Osteoblast (primary cell): ENCODE measurements around the gene FUCA2. TPM values are rescaled to one million over a fixed set of nuclear protein-coding genes. Genes with fewer than 3 reads are reported as not detected.

ENCODE experiments used
- DNase-seq: peaks from one replicate; pipeline ENCODE4 v3.0.0; 2011; ENCODE audit warnings: low spot score, mixed read lengths; ENCODE audit not compliant: insufficient read length; ENCODE audit errors: missing footprints
- H2AFZ ChIP-seq: 2 replicates; pipeline ENCODE4 v1.6.0; 2011; ENCODE audit warnings: mild to moderate bottlenecking, low read length
- H3K27ac ChIP-seq: 2 replicates; pipeline ENCODE4 v1.5.1; 2011; ENCODE audit warnings: mild to moderate bottlenecking, low read depth, low read length, moderate library complexity
- H3K27me3 ChIP-seq: 2 replicates; pipeline ENCODE4 v1.6.0; 2012; ENCODE audit warnings: mild to moderate bottlenecking, control low read depth, inconsistent platforms, low read length, moderate library complexity; ENCODE audit not compliant: insufficient read depth
- H3K36me3 ChIP-seq: 2 replicates; pipeline ENCODE4 v1.5.1; 2011; ENCODE audit warnings: mild to moderate bottlenecking, low read length, control low read depth, moderate library complexity; ENCODE audit not compliant: insufficient read depth
- H3K4me1 ChIP-seq: 2 replicates; pipeline ENCODE4 v1.5.1; 2011; ENCODE audit warnings: mild to moderate bottlenecking, low read length, control low read depth, moderate library complexity; ENCODE audit not compliant: insufficient read depth
- H3K4me2 ChIP-seq: 2 replicates; pipeline ENCODE4 v1.6.0; 2011; ENCODE audit warnings: mild to moderate bottlenecking, low read length; ENCODE audit not compliant: insufficient read depth
- H3K4me3 ChIP-seq: fragments of 200-600 bp; sonication (generic); 3 replicates; pipeline ENCODE4 v1.5.1; 2012; ENCODE audit warnings: mild to moderate bottlenecking, low read length, inconsistent platforms; ENCODE audit not compliant: insufficient read depth
- H3K79me2 ChIP-seq: 2 replicates; pipeline ENCODE4 v1.6.0; 2012; ENCODE audit warnings: mild to moderate bottlenecking, low read length, control low read depth, inconsistent platforms; ENCODE audit not compliant: insufficient read depth
- H3K9me3 ChIP-seq: 2 replicates; pipeline ENCODE4 v1.5.1; 2011; ENCODE audit warnings: low read depth, low read length, control low read depth
- H4K20me1 ChIP-seq: 2 replicates; pipeline ENCODE4 v1.6.0; 2012; ENCODE audit warnings: mild to moderate bottlenecking, low read length, control low read depth; ENCODE audit not compliant: insufficient read depth
- total RNA-seq: library from RNA; depleted of rRNA; stranded (reverse); fragments of >200 nt; gene quantifications from 2 replicates; pipeline ENCODE4 v1.2.3, GENCODE V29; 2012
- TF ChIP-seq, protein P1 (sequence below): IDR thresholded peaks from 2 replicates; pipeline ENCODE4 v1.5.1; 2011; ENCODE audit warnings: mild to moderate bottlenecking, low read depth, low read length, moderate library complexity; ENCODE audit errors: extremely low read depth

FUCA2 gene
- total RNA-seq, 1 donor: 64.8 TPM

DNA sequence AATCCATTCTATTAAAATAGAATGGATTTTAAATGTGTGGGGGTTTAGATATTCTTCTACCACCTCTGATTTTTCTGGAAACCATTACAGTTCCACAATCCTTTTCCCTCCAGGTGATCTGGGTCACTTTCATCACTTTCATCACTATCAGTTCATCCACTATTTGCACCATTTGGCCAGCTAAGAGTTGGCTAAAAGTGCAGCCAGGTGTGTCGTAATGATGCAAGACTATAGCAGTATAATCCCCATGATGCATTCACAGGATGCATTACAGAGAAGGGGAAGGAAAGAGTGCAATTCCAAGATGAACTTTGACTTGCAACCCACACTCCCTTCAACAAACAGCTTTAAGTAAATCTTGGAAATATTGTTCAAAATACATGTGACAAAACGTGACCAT lies 4.9 kb downstream of the FUCA2 start:
- Histone ChIP-seq H3K36me3 (peaks cover 15% of the 10 kb centered on the region), H3K4me1 (peaks cover 13% of the 10 kb centered on the region), H3K4me3 (no peak overlapping the region), H3K79me2 (peaks cover 55% of the 10 kb centered on the region), H4K20me1 (no peaks in the 10 kb centered on the region), H2AFZ (no peak overlapping the region), H3K9me3 (no peaks in the 10 kb centered on the region), H3K27ac (no peak overlapping the region), H3K4me2 (no peak overlapping the region), H3K27me3 (no peaks in the 10 kb centered on the region)
- TF ChIP-seq, protein P1, sequence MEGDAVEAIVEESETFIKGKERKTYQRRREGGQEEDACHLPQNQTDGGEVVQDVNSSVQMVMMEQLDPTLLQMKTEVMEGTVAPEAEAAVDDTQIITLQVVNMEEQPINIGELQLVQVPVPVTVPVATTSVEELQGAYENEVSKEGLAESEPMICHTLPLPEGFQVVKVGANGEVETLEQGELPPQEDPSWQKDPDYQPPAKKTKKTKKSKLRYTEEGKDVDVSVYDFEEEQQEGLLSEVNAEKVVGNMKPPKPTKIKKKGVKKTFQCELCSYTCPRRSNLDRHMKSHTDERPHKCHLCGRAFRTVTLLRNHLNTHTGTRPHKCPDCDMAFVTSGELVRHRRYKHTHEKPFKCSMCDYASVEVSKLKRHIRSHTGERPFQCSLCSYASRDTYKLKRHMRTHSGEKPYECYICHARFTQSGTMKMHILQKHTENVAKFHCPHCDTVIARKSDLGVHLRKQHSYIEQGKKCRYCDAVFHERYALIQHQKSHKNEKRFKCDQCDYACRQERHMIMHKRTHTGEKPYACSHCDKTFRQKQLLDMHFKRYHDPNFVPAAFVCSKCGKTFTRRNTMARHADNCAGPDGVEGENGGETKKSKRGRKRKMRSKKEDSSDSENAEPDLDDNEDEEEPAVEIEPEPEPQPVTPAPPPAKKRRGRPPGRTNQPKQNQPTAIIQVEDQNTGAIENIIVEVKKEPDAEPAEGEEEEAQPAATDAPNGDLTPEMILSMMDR: no peak
- no peak for DNase-seq

DNA sequence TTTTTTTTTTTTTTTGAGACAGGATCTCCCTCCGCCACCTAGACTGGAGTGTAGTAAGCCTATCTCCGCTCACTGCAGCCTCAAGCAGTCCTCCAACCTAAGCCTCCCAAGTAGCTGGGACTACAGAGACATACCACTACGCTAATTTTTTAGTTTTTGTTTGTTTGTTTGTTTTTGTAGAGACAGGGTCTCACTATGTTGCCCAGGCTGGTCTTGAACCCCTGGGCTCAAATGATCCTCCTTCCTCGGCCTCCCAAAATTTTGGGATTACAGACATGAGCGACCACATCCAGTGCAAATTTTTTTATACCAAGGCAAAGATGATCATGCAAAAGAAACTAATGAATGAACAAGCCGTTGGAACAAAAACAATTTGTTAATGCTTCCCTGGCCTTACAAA lies 5.3 kb downstream of the FUCA2 start:
- peaks cover 13% of the 10 kb centered on the region for H3K4me1 ChIP-seq
- no peak overlapping the region for H3K4me2 ChIP-seq
- H3K27me3 ChIP-seq: no peaks in the 10 kb centered on the region
- DNase-seq: no peak
- TF ChIP-seq, protein P1: no peak
- H2AFZ ChIP-seq: no peak overlapping the region
- no peaks in the 10 kb centered on the region for H4K20me1 ChIP-seq
- H3K4me3 ChIP-seq: no peak overlapping the region
- no peaks in the 10 kb centered on the region for H3K9me3 ChIP-seq
- peaks cover 15% of the 10 kb centered on the region for H3K36me3 ChIP-seq
- H3K79me2 ChIP-seq: peaks cover 52% of the 10 kb centered on the region
- no peak overlapping the region for H3K27ac ChIP-seq

DNA sequence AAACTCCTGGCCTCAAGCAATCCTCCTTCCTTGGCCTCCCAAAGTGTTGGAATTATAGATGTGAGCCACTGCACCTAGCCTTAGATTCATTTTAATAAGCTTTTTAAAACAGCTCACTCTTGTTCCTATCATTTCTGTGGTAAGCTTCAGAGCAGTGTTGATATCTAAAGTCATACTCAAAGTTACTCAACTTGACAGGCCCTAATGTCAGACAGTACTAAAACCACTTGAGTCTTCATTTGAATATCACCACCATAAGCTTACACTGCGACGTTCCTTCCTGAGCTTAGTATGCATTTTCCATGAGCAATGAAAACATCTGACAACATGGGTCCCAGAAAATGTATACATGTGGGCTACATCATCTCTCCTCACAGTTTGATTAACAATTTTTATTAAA lies 6.0 kb downstream of the FUCA2 start:
- no peak overlapping the region for H3K27ac ChIP-seq
- peaks cover 46% of the 10 kb centered on the region for H3K79me2 ChIP-seq
- no peak overlapping the region for H2AFZ ChIP-seq
- peaks cover 17% of the 10 kb centered on the region for H3K36me3 ChIP-seq
- no peaks in the 10 kb centered on the region for H4K20me1 ChIP-seq
- no peaks in the 10 kb centered on the region for H3K9me3 ChIP-seq
- DNase-seq: no peak
- H3K4me1 ChIP-seq: peaks cover 7% of the 10 kb centered on the region
- no peak overlapping the region for H3K4me3 ChIP-seq
- no peak overlapping the region for H3K4me2 ChIP-seq
- no peaks in the 10 kb centered on the region for H3K27me3 ChIP-seq
- TF ChIP-seq, protein P1: no peak

DNA sequence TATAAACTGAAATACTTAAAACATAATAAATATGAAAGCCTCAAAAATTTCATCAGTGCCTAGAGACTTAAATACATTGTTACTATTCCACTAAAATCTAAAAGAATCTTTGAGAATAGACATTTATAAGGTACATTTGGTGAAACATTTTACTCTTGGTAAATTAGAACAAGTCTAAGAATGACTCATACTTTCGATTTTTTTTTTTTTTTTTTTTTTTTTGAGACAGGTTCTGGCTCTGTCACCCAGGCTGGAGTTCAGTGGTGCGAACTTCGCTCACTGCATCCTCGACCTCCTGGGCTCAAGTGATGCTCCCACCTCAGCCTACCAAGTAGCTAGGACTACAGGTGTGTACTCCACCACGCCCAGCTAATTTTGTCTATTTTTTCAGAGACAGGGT lies 6.4 kb downstream of the FUCA2 start:
- Histone ChIP-seq H3K36me3 (peaks cover 19% of the 10 kb centered on the region), H3K4me1 (peaks cover 6% of the 10 kb centered on the region), H3K9me3 (no peaks in the 10 kb centered on the region), H3K27me3 (no peaks in the 10 kb centered on the region), H3K27ac (no peak overlapping the region), H2AFZ (no peak overlapping the region), H4K20me1 (no peaks in the 10 kb centered on the region), H3K79me2 (peaks cover 42% of the 10 kb centered on the region), H3K4me2 (no peak overlapping the region), H3K4me3 (no peak overlapping the region)
- TF ChIP-seq, protein P1: no peak
- DNase-seq: no peak
